Measurements from ENCODE around the gene GPX4. TPM values are rescaled to one million over a fixed set of nuclear protein-coding genes. Genes with fewer than 3 reads are reported as not detected.

The GPX4 gene
- total and polyA plus RNA-seq, 3 donors from 2014 or later = 1,153 to 1,893 (median 1,773) TPM

GRCh38 chr19:1066251-1066747 is 37.5 kb upstream of the GPX4 start:
- 39 to 47% methylated on average over 16 to 17 of the region's 17 CpGs for WGBS, 2 donors

GRCh38 chr19:1066748-1067340 is 37.0 kb upstream of the GPX4 start, which contains the start of gene ARHGAP45:
TSS of gene ARHGAP45 (plus strand) at chr19:1067167. CDS start at chr19:1067406, 239 bp downstream.
- H3K9me3 ChIP-seq = no peaks in the 10 kb centered on the region
- peak within 1 kb of the TSS; percentile 29 to 46 for H3K4me3 ChIP-seq
- intact Hi-C loops (cut with DNase I; ENCODE audit: low total_unique reads) = no loop called here
- TF ChIP-seq POLR2A (IDR thresholded peaks at IDR 0.05) = no peak
- no peak for TF ChIP-seq CTCF (IDR thresholded peaks at IDR 0.05)
- no peak for DNase-seq
- no peak within 1 kb of the TSS for H3K27ac ChIP-seq
- 2 to 7% methylated on average over 8 to 43 of the region's 61 CpGs for WGBS, 2 donors
- H3K4me1 ChIP-seq = peaks cover 4% of the 10 kb centered on the region
- no peaks in the 10 kb centered on the region for H3K36me3 ChIP-seq (ENCODE audit: low read depth, missing control alignments)
- H3K27me3 ChIP-seq = peaks cover 4% of the 10 kb centered on the region

More at GRCh38 chr19:1066251-1066747, 37.5 kb upstream of the GPX4 start:
- Histone ChIP-seq H3K4me3 (peak overlapping the region in 1 of 2 donors; percentile 46), H3K27me3 (peaks cover 4% of the 10 kb centered on the region), H3K4me1 (peaks cover 4% of the 10 kb centered on the region), H3K36me3 (ENCODE audit: low read depth, missing control alignments) (no peaks in the 10 kb centered on the region), H3K9me3 (no peaks in the 10 kb centered on the region), H3K27ac (no peak overlapping the region)
- no peak for TF ChIP-seq POLR2A (IDR thresholded peaks at IDR 0.05)
- TF ChIP-seq CTCF (IDR thresholded peaks at IDR 0.05) = no peak
- no peak for DNase-seq
- intact Hi-C loops (cut with DNase I; ENCODE audit: low total_unique reads) = no loop called here

- no peak overlapping the region for H3K27ac ChIP-seq
Measured at GRCh38 chr19:1067341-1067957, 36.3 kb upstream of the GPX4 start.

GRCh38 chr19:1068009-1069001 is 35.5 kb upstream of the GPX4 start:
- Histone ChIP-seq H3K4me3 (peak overlapping the region in 1 of 2 donors; percentile 29), H3K9me3 (no peaks in the 10 kb centered on the region), H3K27me3 (peaks cover 4% of the 10 kb centered on the region), H3K4me1 (peaks cover 4% of the 10 kb centered on the region), H3K36me3 (ENCODE audit: low read depth, missing control alignments) (no peaks in the 10 kb centered on the region), H3K27ac (no peak overlapping the region)
- TF ChIP-seq CTCF (IDR thresholded peaks at IDR 0.05) = no peak
- no peak for DNase-seq
- 71 to 81% methylated on average over 10 to 35 of the region's 45 CpGs for WGBS, 2 donors
- intact Hi-C loops (cut with DNase I; ENCODE audit: low total_unique reads) = no loop called here

More at GRCh38 chr19:1067341-1067957, 36.3 kb upstream of the GPX4 start:
- no peaks in the 10 kb centered on the region for H3K9me3 ChIP-seq
- no peak for DNase-seq
- peaks cover 4% of the 10 kb centered on the region for H3K27me3 ChIP-seq
- no peaks in the 10 kb centered on the region for H3K36me3 ChIP-seq (ENCODE audit: low read depth, missing control alignments)
- WGBS, 2 donors = 4 to 18% methylated on average over 6 to 38 of the region's 38 CpGs
- H3K4me1 ChIP-seq = peaks cover 4% of the 10 kb centered on the region
- intact Hi-C loops (cut with DNase I; ENCODE audit: low total_unique reads) = no loop called here
- TF ChIP-seq CTCF (IDR thresholded peaks at IDR 0.05) (no peak), POLR2A (IDR thresholded peaks at IDR 0.05) (no peak)
- H3K4me3 ChIP-seq = peak overlapping the region; percentile 29 to 46

Data from testis (tissue), 3 donors.